ENCODE results near the gene STMN1. TPM values are rescaled to one million over a fixed set of nuclear protein-coding genes. Genes with fewer than 3 reads are reported as not detected.

The STMN1 gene
- total and polyA plus RNA-seq, 9 of the 15 experiments (the other 6 are each of a cell fraction or from before 2014, with no cell fraction given): 269 to 2,153 (median 595) TPM

GRCh38 chr1:25858906-25859789, 47.1 kb downstream of the STMN1 start, which contains the start of gene AUNIP (continued):
- TF ChIP-seq SMARCC2 (IDR thresholded peaks at IDR 0.05; ENCODE audit: low read depth) (no peak), SNRNP70 (optimal IDR thresholded peaks at IDR 0.05; ENCODE audit: low read depth, low read length) (no peak), MCM3 (IDR thresholded peaks at IDR 0.05) (no peak), ZNF431 (CRISPR knock-in tag; IDR thresholded peaks at IDR 0.05) (peak; percentile 55; the same call in 1 of the 2 replicates), ERF (CRISPR knock-in tag; IDR thresholded peaks at IDR 0.05) (peak; percentile 68; the same call in 1 of the 2 replicates), ZFP30 (CRISPR knock-in tag; IDR thresholded peaks at IDR 0.05; ENCODE audit: borderline replicate concordance) (no peak), SRSF1 (IDR thresholded peaks at IDR 0.05; ENCODE audit: low read depth, low read length) (no peak), CBFB (CRISPR knock-in tag; IDR thresholded peaks at IDR 0.05) (peak; percentile 58; the same call in 1 of the 2 replicates), KLF1 (tag; IDR thresholded peaks at IDR 0.05) (peak; percentile 55), ZNF407 (IDR thresholded peaks at IDR 0.05; ENCODE audit: low read depth) (peak; percentile 59; the same call in 1 of the 2 replicates), ZNF197 (CRISPR knock-in tag; IDR thresholded peaks at IDR 0.05; ENCODE audit: low read depth) (no peak), MAZ (CRISPR knock-in tag; conservative IDR thresholded peaks at IDR 0.05 in 1 of 2, IDR thresholded peaks at IDR 0.05 in 1 of 2) (peak; percentile 82 to 91), ZNF764 (CRISPR knock-in tag; IDR thresholded peaks at IDR 0.05; ENCODE audit: low read depth) (no peak), SMAD2 (IDR thresholded peaks at IDR 0.05; ENCODE audit: low read depth, low read length) (no peak), CEBPZ (IDR thresholded peaks at IDR 0.05; ENCODE audit: borderline replicate concordance, low read depth, low read length) (no peak), CREM (IDR thresholded peaks at IDR 0.05; ENCODE audit: low read depth) (peak; percentile 83), PML (IDR thresholded peaks at IDR 0.05; ENCODE audit: low read length) (peak; percentile 65; the same call in 1 of the 2 replicates)
